ENCODE data around the gene TCF7L1.

- TF ChIP-seq CTCF (IDR thresholded peaks at IDR 0.05; ENCODE audit: poor library complexity, severe bottlenecking) (no peak), SMC3 (conservative IDR thresholded peaks at IDR 0.05; ENCODE audit: poor library complexity) (no peak), EP300 (conservative IDR thresholded peaks at IDR 0.05; ENCODE audit: poor library complexity, severe bottlenecking) (no peak), MXI1 (conservative IDR thresholded peaks at IDR 0.05; ENCODE audit: poor library complexity, severe bottlenecking) (no peak)
Measured at GRCh38 chr2:85340034-85340892, 207.1 kb downstream of the TCF7L1 start.
